GM12874 (cell line): ENCODE data around the gene AP2A1.

ENCODE experiments used
- CTCF ChIP-seq: IDR thresholded peaks from 2 replicates; pipeline ENCODE4 v1.5.1; 2011; ENCODE audit warnings: low read depth, mild to moderate bottlenecking, control low read depth, low read length, moderate library complexity; ENCODE audit not compliant: insufficient read depth

The AP2A1 gene

GRCh38 chr19:49856574-49857021 lies 89.8 kb downstream of the AP2A1 start:
- no peak for TF ChIP-seq CTCF
